ENCODE data around the gene PLCXD1.
"Not testable (repeated sequence)": the region's sequence is repeated elsewhere in the genome, so short reads cannot be mapped to it uniquely, and the experiment has no call there.

The PLCXD1 gene

GRCh38 chrX:295136-295535 is 14.0 kb downstream of the PLCXD1 start:
- FAIRE-seq: no peak

- FAIRE-seq: no peak
These were observed 17.8 kb downstream of the PLCXD1 start for GRCh38 chrX:298993-299392.

- FAIRE-seq: no peak
These were observed 19.2 kb downstream of the PLCXD1 start for GRCh38 chrX:300334-300733.

GRCh38 chrX:302975-303374 is 21.8 kb downstream of the PLCXD1 start:
- FAIRE-seq: no peak

- FAIRE-seq: not testable (repeated sequence)
These were observed 24.8 kb downstream of the PLCXD1 start for GRCh38 chrX:305781-306613.

GRCh38 chrX:306614-307251 is 25.6 kb downstream of the PLCXD1 start:
- not testable (repeated sequence) for FAIRE-seq

GRCh38 chrX:307261-308111 is 26.3 kb downstream of the PLCXD1 start:
- no peak for FAIRE-seq

- FAIRE-seq: no peak
These were observed 27.8 kb downstream of the PLCXD1 start for GRCh38 chrX:308821-309520.

- no peak for FAIRE-seq
These were observed 29.5 kb downstream of the PLCXD1 start for GRCh38 chrX:310621-311155.

- FAIRE-seq: no peak
These were observed 30.3 kb downstream of the PLCXD1 start for GRCh38 chrX:311156-312129.

- no peak for FAIRE-seq
These were observed 31.6 kb downstream of the PLCXD1 start for GRCh38 chrX:312621-313331.

- no peak for FAIRE-seq
These were observed 32.4 kb downstream of the PLCXD1 start for GRCh38 chrX:313546-313945.

GRCh38 chrX:314049-314448 is 32.9 kb downstream of the PLCXD1 start:
- FAIRE-seq: no peak

- FAIRE-seq: no peak
These were observed 33.8 kb downstream of the PLCXD1 start for GRCh38 chrX:314781-315595.

GRCh38 chrX:316351-317325 is 35.5 kb downstream of the PLCXD1 start:
- no peak for FAIRE-seq

- FAIRE-seq: no peak
These were observed 36.4 kb downstream of the PLCXD1 start for GRCh38 chrX:317424-318067.

GRCh38 chrX:318068-318738 is 37.0 kb downstream of the PLCXD1 start:
- no peak for FAIRE-seq

Measured in islet of Langerhans (tissue), 1 donor.